ENCODE results near the gene CYB561D1. TPM values are rescaled to one million over a fixed set of nuclear protein-coding genes. Genes with fewer than 3 reads are reported as not detected.

The CYB561D1 gene
- total and polyA plus RNA-seq, 2 donors (not counting 3 experiments of a cell fraction or from before 2014, with no cell fraction given) = 7.2 to 7.3 TPM

DNA sequence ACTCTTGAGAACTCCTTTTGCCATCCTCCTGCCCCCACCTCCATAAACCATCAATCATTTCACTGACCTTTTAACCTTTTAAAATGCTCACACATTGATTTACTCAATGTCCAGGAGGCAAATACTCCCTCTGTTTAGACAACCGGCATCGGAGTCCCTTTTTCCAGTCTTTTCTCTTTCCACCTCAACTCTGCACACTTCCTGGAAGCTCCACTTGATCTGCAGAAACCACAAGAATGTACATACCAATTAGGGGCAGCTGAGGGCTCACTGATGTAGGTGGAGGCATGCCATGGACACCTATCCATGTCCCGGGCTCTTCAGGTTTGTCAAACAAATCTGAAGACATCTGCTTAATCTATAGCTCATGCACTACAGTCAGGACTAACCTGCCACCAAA is 21.0 kb downstream of the CYB561D1 start:
- FAIRE-seq (no peak), DNase-seq (ENCODE audit: low read depth, low spot score) (no peak)
- dilution Hi-C loops (cut with MboI; ENCODE audit: extremely low pct_ligation_motif_present, low sequenced_read_pairs) = no loop called here
- ChIA-PET POLR2A (no interaction called here), CTCF (interaction anchor here (1.2 to 3.2 kb wide), 7 partner anchors 11 to 22 kb away, joined by 4 to 18 read pairs (median 7); partner anchors contain the start of gene CYB561D1)
- Histone ChIP-seq H3K27ac (ENCODE audit: insufficient read depth, low read depth, low read length) (no peak overlapping the region), H3K9me1 (replicated peaks; ENCODE audit: control insufficient read depth, extremely low read depth, insufficient read depth, low read length) (no peaks in the 10 kb centered on the region), H3K4me2 (ENCODE audit: insufficient read depth, low read length) (no peak overlapping the region), H2AFZ (ENCODE audit: low read depth, low read length) (no peak overlapping the region), H3K27me3 (ENCODE audit: control insufficient read depth in 2 of 2, insufficient read depth in 2 of 2, low read length in 2 of 2) (peaks cover 10 to 20% of the 10 kb centered on the region in 2 experiments), H3K9ac (replicated peaks; ENCODE audit: extremely low read depth, insufficient read depth, low read length) (no peak overlapping the region), H3K36me3 (ENCODE audit: control insufficient read depth in 2 of 2, extremely low read depth in 1 of 2, insufficient read depth in 2 of 2, low read length in 2 of 2) (no peaks in the 10 kb centered on the region), H3K4me1 (ENCODE audit: control insufficient read depth, extremely low read depth, insufficient read depth, low read length) (peaks cover 5% of the 10 kb centered on the region), H4K20me1 (replicated peaks; ENCODE audit: control insufficient read depth, extremely low read depth, insufficient read depth, low read length) (no peaks in the 10 kb centered on the region), H3K79me2 (ENCODE audit: control insufficient read depth, insufficient read depth, low read length) (no peaks in the 10 kb centered on the region), H3K9me3 (replicated peaks; ENCODE audit: control insufficient read depth, insufficient read depth, low read length) (no peaks in the 10 kb centered on the region), H3K4me3 (replicated peaks in 1 of 3; ENCODE audit: insufficient read depth in 1 of 3, low read depth in 1 of 3, low read length in 3 of 3) (no peak overlapping the region)
- intact Hi-C loops (cut with micrococcal nuclease) = no loop called here
- TF ChIP-seq EZH2 (IDR thresholded peaks at IDR 0.05; ENCODE audit: borderline replicate concordance, low read depth, low read length, severe bottlenecking) = no peak
- TF ChIP-seq MYC (IDR thresholded peaks at IDR 0.05; ENCODE audit: low read depth, low read length) = no peak
- no peak for TF ChIP-seq FOS (IDR thresholded peaks at IDR 0.05; ENCODE audit: borderline replicate concordance, insufficient read depth, low read length)
- no peak for TF ChIP-seq JUN (IDR thresholded peaks at IDR 0.05; ENCODE audit: borderline replicate concordance, insufficient read depth, insufficient read length, low read depth)
- no peak for TF ChIP-seq POLR2AphosphoS5 (IDR thresholded peaks at IDR 0.05; ENCODE audit: insufficient read depth, low read depth, low read length)
- TF ChIP-seq POLR2A (IDR thresholded peaks at IDR 0.05; ENCODE audit: low read depth, low read length) = no peak
- TF ChIP-seq, protein P1, sequence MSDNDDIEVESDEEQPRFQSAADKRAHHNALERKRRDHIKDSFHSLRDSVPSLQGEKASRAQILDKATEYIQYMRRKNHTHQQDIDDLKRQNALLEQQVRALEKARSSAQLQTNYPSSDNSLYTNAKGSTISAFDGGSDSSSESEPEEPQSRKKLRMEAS (IDR thresholded peaks at IDR 0.05; ENCODE audit: insufficient read depth, insufficient read length) = no peak
- TF ChIP-seq, protein P2, sequence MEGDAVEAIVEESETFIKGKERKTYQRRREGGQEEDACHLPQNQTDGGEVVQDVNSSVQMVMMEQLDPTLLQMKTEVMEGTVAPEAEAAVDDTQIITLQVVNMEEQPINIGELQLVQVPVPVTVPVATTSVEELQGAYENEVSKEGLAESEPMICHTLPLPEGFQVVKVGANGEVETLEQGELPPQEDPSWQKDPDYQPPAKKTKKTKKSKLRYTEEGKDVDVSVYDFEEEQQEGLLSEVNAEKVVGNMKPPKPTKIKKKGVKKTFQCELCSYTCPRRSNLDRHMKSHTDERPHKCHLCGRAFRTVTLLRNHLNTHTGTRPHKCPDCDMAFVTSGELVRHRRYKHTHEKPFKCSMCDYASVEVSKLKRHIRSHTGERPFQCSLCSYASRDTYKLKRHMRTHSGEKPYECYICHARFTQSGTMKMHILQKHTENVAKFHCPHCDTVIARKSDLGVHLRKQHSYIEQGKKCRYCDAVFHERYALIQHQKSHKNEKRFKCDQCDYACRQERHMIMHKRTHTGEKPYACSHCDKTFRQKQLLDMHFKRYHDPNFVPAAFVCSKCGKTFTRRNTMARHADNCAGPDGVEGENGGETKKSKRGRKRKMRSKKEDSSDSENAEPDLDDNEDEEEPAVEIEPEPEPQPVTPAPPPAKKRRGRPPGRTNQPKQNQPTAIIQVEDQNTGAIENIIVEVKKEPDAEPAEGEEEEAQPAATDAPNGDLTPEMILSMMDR (IDR thresholded peaks at IDR 0.05; ENCODE audit: extremely low read depth in 1 of 2, insufficient read depth in 1 of 2, low read depth in 1 of 2, low read length in 2 of 2) = no peak
- no peak for TF ChIP-seq GATA2 (IDR thresholded peaks at IDR 0.05; ENCODE audit: insufficient read depth, insufficient read length, low read depth, low read length)
- BruUV-seq (replicated peaks) = no TSS peak

Measured in endothelial cell of umbilical vein (primary cell).